Neuronal stem cell (in vitro differentiated cells): ENCODE data around the gene GOLGA1.
"Not testable (repeated sequence)": the region's sequence is repeated elsewhere in the genome, so short reads cannot be mapped to it uniquely, and the experiment has no call there.

Experiments
- DNase-seq: peaks from one replicate; pipeline ENCODE4 v3.0.0-alpha.2; 2013; ENCODE audit warnings: low spot score
- H2AFZ ChIP-seq: one replicate; pipeline ENCODE4 v1.6.1; 2013; ENCODE audit warnings: mild to moderate bottlenecking, low read length, inconsistent platforms
- H2AK5ac ChIP-seq: 2 replicates; pipeline ENCODE4 v1.6.1; 2013; ENCODE audit warnings: low read depth, mild to moderate bottlenecking, inconsistent platforms, low read length, moderate library complexity, mixed read lengths
- H2BK120ac ChIP-seq: 2 replicates; pipeline ENCODE4 v1.6.1; 2013; ENCODE audit warnings: low read depth, mild to moderate bottlenecking, inconsistent platforms, low read length, moderate library complexity, mixed read lengths
- H2BK12ac ChIP-seq: one replicate; pipeline ENCODE4 v1.6.1; 2013; ENCODE audit warnings: low read length, inconsistent platforms
- H2BK15ac ChIP-seq: 2 replicates; pipeline ENCODE4 v1.6.1; 2013; ENCODE audit warnings: mild to moderate bottlenecking, low read length, inconsistent platforms, mixed read lengths
- H2BK5ac ChIP-seq: one replicate; pipeline ENCODE4 v1.6.1; 2013; ENCODE audit warnings: inconsistent platforms, mild to moderate bottlenecking, low read length, moderate library complexity
- H3K14ac ChIP-seq: one replicate; pipeline ENCODE4 v1.6.1; 2013; ENCODE audit warnings: low read length, inconsistent platforms
- H3K18ac ChIP-seq: 2 replicates; pipeline ENCODE4 v1.6.1; 2013; ENCODE audit warnings: low read length, inconsistent platforms
- H3K23ac ChIP-seq: 2 replicates; pipeline ENCODE4 v1.6.1; 2013; ENCODE audit warnings: low read depth, mild to moderate bottlenecking, mixed read lengths, low read length, inconsistent platforms; ENCODE audit not compliant: poor library complexity
- H3K27ac ChIP-seq: replicated peaks from 3 replicates; pipeline ENCODE4 v1.5.1; 2013; ENCODE audit warnings: low read length, inconsistent platforms
- H3K27me3 ChIP-seq, 3 experiments: 2 replicates each; pipeline ENCODE4 v1.6.1; 2013; ENCODE audit warnings: low read length in 3 of 3, mild to moderate bottlenecking in 2 of 3, inconsistent platforms in 1 of 3, low read depth in 1 of 3, mixed read lengths in 1 of 3, moderate library complexity in 1 of 3; ENCODE audit not compliant: control insufficient read depth in 3 of 3, insufficient read depth in 3 of 3
- H3K36me3 ChIP-seq, 2 donors: replicated peaks in 1 of 2; 2 replicates each; pipeline ENCODE4 v1.6.1; 2013; ENCODE audit warnings: low read length in 2 of 2; ENCODE audit not compliant: control insufficient read depth in 2 of 2, insufficient read depth in 2 of 2
- H3K4ac ChIP-seq: 2 replicates; pipeline ENCODE4 v1.6.1; 2013; ENCODE audit warnings: inconsistent platforms, mild to moderate bottlenecking, low read length, moderate library complexity
- H3K4me1 ChIP-seq, 2 donors: 1 replicate in 1 of 2; 2 replicates in 1 of 2; pipeline ENCODE4 v1.6.1; 2013; ENCODE audit warnings: low read length in 2 of 2, low read depth in 1 of 2; ENCODE audit not compliant: control insufficient read depth in 2 of 2, insufficient read depth in 1 of 2
- H3K4me2 ChIP-seq: one replicate; pipeline ENCODE4 v1.6.1; 2013; ENCODE audit warnings: mild to moderate bottlenecking, low read length, inconsistent platforms; ENCODE audit not compliant: insufficient read depth, poor library complexity, severe bottlenecking
- H3K4me3 ChIP-seq, 2 donors: 2 replicates each; pipeline ENCODE4 v1.5.1; 2013; ENCODE audit warnings: low read length in 2 of 2, mild to moderate bottlenecking in 2 of 2, inconsistent platforms in 1 of 2, moderate library complexity in 1 of 2
- H3K79me1 ChIP-seq: one replicate; pipeline ENCODE4 v1.6.1; 2013; ENCODE audit warnings: low read depth, mild to moderate bottlenecking, inconsistent platforms, low read length, moderate library complexity
- H3K9ac ChIP-seq: one replicate; pipeline ENCODE4 v1.6.1; 2013; ENCODE audit warnings: mild to moderate bottlenecking, low read depth, low read length, inconsistent platforms; ENCODE audit not compliant: poor library complexity
- H3K9me3 ChIP-seq, 2 donors: replicated peaks in 1 of 2; 2 replicates each; pipeline versions ENCODE3 to v1.6.1; 2013; ENCODE audit warnings: low read length in 2 of 2, mild to moderate bottlenecking in 2 of 2, inconsistent platforms in 1 of 2, low read depth in 1 of 2, mixed read lengths in 1 of 2, moderate library complexity in 1 of 2; ENCODE audit not compliant: control insufficient read depth in 2 of 2, insufficient read depth in 1 of 2
- H4K8ac ChIP-seq: one replicate; pipeline ENCODE4 v1.6.1; 2013; ENCODE audit warnings: low read depth, mild to moderate bottlenecking, inconsistent platforms, low read length, moderate library complexity
- H4K91ac ChIP-seq: one replicate; pipeline ENCODE4 v1.6.1; 2013; ENCODE audit warnings: low read length, low read depth, mild to moderate bottlenecking, inconsistent platforms; ENCODE audit not compliant: poor library complexity
- WGBS, 2 donors: extraction: QIAGEN DNeasy Blood & Tissue Kit; methylation state at CpG; one replicate each; pipeline ENCODE4 v1.1.7; 2013; ENCODE audit warnings: missing lambda C conversion rate in 2 of 2, mixed read lengths in 1 of 2; ENCODE audit not compliant: insufficient read length in 2 of 2, insufficient replicate concordance in 1 of 2; ENCODE audit errors: extremely low coverage in 2 of 2; 5-methylcytosine and 5-hydroxymethylcytosine counted together

GOLGA1 gene

GRCh38 chr9:124928116-124928515 is 12.8 kb downstream of the GOLGA1 start:
- H2BK120ac ChIP-seq = no peak overlapping the region
- H3K27ac ChIP-seq = no peak overlapping the region
- no peak overlapping the region for H3K18ac ChIP-seq
- no peak overlapping the region for H2AK5ac ChIP-seq
- H3K4ac ChIP-seq = no peak overlapping the region
- no peak overlapping the region for H2BK15ac ChIP-seq
- no peak for DNase-seq
- H3K79me1 ChIP-seq = no peaks in the 10 kb centered on the region
- no peaks in the 10 kb centered on the region for H3K27me3 ChIP-seq
- no peak overlapping the region for H3K9ac ChIP-seq
- no peak overlapping the region for H2BK5ac ChIP-seq
- H4K91ac ChIP-seq = no peak overlapping the region
- peaks cover 0 to 6% of the 10 kb centered on the region in 2 donors for H3K4me1 ChIP-seq
- no peak overlapping the region for H4K8ac ChIP-seq
- H3K23ac ChIP-seq = no peak overlapping the region
- no peak overlapping the region for H3K4me3 ChIP-seq
- no CpG with 5 or more reads among the region's 3 CpGs for WGBS, 2 donors
- H3K36me3 ChIP-seq = peaks cover 8 to 82% of the 10 kb centered on the region in 2 donors
- H3K9me3 ChIP-seq = no peaks in the 10 kb centered on the region
- no peak overlapping the region for H3K14ac ChIP-seq
- no peak overlapping the region for H3K4me2 ChIP-seq
- no peak overlapping the region for H2AFZ ChIP-seq
- H2BK12ac ChIP-seq = no peak overlapping the region

DNA sequence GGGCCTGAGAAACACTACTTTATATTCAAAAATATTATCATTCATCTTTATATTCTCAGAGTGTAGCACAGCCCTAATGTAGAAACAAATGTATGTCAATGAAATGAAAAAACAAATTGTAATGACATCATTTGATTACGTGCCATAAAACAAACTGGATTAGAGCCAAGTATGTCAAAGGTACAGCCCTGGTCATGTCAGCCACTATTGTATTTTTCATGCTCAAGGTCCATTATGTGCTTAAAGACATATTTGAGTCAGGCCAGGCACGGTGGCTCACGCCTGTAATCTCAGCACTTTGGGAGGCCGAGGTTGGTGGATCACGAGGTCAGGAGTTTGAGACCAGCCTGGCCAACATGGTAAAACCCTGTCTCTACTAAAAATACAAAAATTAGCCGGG is 20.5 kb downstream of the GOLGA1 start:
- H3K79me1 ChIP-seq, H3K14ac ChIP-seq, H3K4ac ChIP-seq, H3K9me3 ChIP-seq, H3K27ac ChIP-seq, H2BK120ac ChIP-seq, H2AK5ac ChIP-seq, H3K4me1 ChIP-seq, H2BK5ac ChIP-seq, H3K4me2 ChIP-seq, H3K9ac ChIP-seq, H3K18ac ChIP-seq, H4K8ac ChIP-seq, H4K91ac ChIP-seq, H2BK12ac ChIP-seq, H3K27me3 ChIP-seq, H3K23ac ChIP-seq, DNase-seq, H2AFZ ChIP-seq, H2BK15ac ChIP-seq, H3K4me3 ChIP-seq: not testable (repeated sequence)
- WGBS, 2 donors = no CpG with 5 or more reads among the region's 6 CpGs
- peaks cover 8 to 57% of the 10 kb centered on the region in 2 donors for H3K36me3 ChIP-seq

DNA sequence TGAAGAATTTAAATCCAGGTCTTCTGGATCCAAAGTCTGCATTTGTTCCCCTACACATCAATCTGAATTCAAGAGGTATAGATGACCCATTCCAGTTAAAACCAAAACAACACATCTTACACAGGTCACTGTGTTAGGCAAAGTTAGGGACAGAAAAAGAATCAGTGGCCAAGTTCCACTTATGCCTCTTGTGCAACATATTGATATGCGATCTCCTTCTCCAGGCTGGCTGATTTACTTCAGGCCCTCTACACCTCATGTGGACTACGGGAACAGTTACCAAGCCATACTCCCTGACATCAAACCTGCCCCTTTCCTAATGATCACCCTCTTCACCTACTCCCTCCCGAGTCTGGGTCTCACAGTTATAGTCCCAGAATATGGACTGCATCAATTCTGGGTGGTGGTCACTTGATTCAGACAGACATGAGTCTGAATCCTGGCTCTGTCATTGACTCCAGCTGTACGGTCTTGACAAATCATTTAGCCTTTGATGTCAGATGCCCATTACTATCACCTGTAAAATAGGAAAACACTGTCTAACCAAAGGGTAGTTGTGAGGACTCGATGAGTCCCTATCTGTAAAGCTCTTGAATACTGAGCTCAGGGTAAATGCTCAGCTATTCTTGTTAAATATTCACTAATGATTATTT is 26.0 kb downstream of the GOLGA1 start:
- Histone ChIP-seq H2BK15ac (no peak overlapping the region), H3K9me3 (no peaks in the 10 kb centered on the region), H3K27me3 (no peaks in the 10 kb centered on the region), H2AK5ac (no peak overlapping the region), H3K14ac (no peak overlapping the region), H3K4me2 (no peak overlapping the region), H3K23ac (no peak overlapping the region), H3K4me1 (peaks cover 0 to 1% of the 10 kb centered on the region in 2 donors), H4K8ac (no peak overlapping the region), H3K36me3 (peaks cover 4 to 71% of the 10 kb centered on the region in 2 donors), H4K91ac (no peak overlapping the region), H3K9ac (no peak overlapping the region), H3K79me1 (no peaks in the 10 kb centered on the region), H2BK120ac (no peak overlapping the region), H2BK12ac (no peak overlapping the region), H3K18ac (no peak overlapping the region), H2BK5ac (no peak overlapping the region), H2AFZ (no peak overlapping the region), H3K4ac (no peak overlapping the region), H3K4me3 (no peak overlapping the region), H3K27ac (no peak overlapping the region)
- DNase-seq = no peak
- WGBS, 2 donors = no CpG with 5 or more reads among the region's 5 CpGs

DNA sequence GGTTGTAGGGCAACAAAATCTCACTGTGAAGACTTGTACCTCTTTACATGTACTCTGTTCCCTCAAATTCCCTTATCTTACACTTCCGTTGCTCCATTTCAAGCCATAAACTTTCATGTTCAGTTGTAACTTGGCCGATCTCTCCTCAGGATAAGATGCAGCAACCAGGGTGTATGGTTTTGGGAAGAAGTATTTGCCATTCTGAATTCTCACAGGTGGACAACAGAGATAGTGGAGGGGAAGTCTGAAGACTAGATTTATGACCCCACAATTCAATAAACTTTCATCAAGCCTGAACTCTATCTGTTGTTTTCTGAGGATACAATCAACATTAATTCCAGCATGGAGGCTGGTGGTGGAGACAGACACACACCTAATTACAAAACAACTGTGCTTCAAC is 27.5 kb downstream of the GOLGA1 start:
- no peaks in the 10 kb centered on the region for H3K9me3 ChIP-seq
- H3K23ac ChIP-seq = no peak overlapping the region
- H3K27me3 ChIP-seq = no peaks in the 10 kb centered on the region
- H2BK12ac ChIP-seq = no peak overlapping the region
- H4K8ac ChIP-seq = no peak overlapping the region
- no CpG with 5 or more reads among the region's 2 CpGs for WGBS, 2 donors
- H3K9ac ChIP-seq = no peak overlapping the region
- H3K4me2 ChIP-seq = no peak overlapping the region
- H2BK120ac ChIP-seq = no peak overlapping the region
- H2AK5ac ChIP-seq = no peak overlapping the region
- no peak overlapping the region for H3K4ac ChIP-seq
- DNase-seq = no peak
- H3K79me1 ChIP-seq = no peaks in the 10 kb centered on the region
- no peak overlapping the region for H2BK5ac ChIP-seq
- H2BK15ac ChIP-seq = no peak overlapping the region
- H3K4me1 ChIP-seq = peaks cover 0 to 1% of the 10 kb centered on the region in 2 donors
- H3K18ac ChIP-seq = no peak overlapping the region
- H3K36me3 ChIP-seq = peaks cover 3 to 60% of the 10 kb centered on the region in 2 donors
- H3K27ac ChIP-seq = no peak overlapping the region
- H2AFZ ChIP-seq = no peak overlapping the region
- H3K4me3 ChIP-seq = no peak overlapping the region
- H3K14ac ChIP-seq = no peak overlapping the region
- no peak overlapping the region for H4K91ac ChIP-seq
